ENCODE data around the gene TMEM259. TPM values are rescaled to one million over a fixed set of nuclear protein-coding genes. Genes with fewer than 3 reads are reported as not detected.

Gene TMEM259
- total RNA-seq, 2 experiments from 2014 or later, result 231 to 235 TPM

DNA sequence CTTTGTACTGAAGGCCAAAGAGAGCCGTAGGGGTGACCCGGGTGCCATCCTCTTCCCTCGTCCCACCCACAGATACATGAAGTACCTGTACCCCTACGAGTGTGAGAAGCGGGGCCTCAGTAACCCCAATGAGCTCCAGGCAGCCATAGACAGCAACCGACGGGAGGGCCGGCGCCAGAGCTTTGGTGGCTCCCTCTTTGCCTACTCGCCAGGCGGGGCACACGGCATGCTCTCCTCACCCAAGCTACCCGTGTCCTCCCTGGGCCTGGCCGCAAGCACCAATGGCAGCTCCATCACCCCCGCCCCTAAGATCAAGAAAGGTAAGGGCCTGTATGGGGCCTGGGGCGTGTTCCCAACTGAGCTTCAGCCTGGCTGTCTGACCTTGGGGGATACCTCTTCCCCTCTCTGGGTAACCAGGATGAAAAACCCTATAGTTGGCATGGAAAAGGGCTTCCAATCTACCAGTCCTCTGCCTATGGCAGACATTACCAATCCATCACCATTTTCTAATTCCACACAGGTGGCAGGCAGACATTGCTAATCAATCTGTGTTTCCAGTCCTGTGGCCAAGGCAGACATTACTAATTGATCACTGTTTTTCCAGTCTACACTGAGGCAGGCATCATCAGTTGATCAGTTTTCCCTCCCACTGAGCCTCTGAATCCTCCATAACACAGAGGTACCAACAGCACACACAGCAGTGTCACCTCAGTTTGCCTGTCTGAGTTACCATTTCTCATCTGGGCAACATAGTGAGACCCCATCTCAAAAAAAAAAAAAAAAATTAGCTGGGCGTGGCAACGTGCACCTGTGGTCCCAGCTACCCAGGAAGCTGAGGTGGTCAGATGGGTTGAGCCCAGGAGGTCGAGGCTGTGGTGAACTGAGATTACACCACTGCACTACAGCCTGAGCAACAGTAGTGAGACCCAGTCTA, 55.9 kb downstream of the TMEM259 start:
- H3K9me3 Mint-ChIP-seq, result peaks cover 3% of the 10 kb centered on the region
- H3K27me3 Mint-ChIP-seq, result no peaks in the 10 kb centered on the region
- DNase-seq (no peak), ATAC-seq (ENCODE audit: low read depth) (no peak)
- peaks cover 2% of the 10 kb centered on the region for H3K4me1 Mint-ChIP-seq
- POLR2A ChIA-PET, result no interaction called here
- no peak overlapping the region for H3K4me3 Mint-ChIP-seq
- H3K36me3 Mint-ChIP-seq, result peaks cover 33% of the 10 kb centered on the region
- no peak overlapping the region for H3K27ac Mint-ChIP-seq

DNA sequence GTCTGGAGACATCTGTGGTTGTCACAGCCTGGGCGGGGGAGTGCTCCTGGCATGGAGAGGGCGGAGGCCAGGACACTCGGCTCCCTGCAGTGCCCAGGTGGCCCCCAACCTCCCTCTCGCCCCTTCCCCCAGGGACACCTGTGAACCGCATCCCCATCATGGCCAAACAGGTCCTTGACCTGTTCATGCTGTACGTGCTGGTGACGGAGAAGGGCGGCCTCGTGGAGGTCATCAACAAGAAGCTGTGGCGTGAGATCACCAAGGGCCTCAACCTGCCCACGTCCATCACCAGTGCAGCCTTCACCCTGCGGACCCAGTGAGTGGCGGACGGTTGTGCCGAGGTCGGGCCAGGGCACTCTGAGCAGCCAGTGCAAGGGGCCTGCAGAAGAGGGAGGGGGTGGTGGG, 56.8 kb downstream of the TMEM259 start:
- H3K27me3 Mint-ChIP-seq, result no peaks in the 10 kb centered on the region
- H3K36me3 Mint-ChIP-seq, result peaks cover 30% of the 10 kb centered on the region
- H3K4me1 Mint-ChIP-seq, result peaks cover 2% of the 10 kb centered on the region
- DNase-seq, result no peak
- H3K9me3 Mint-ChIP-seq, result peaks cover 3% of the 10 kb centered on the region
- no peak overlapping the region for H3K4me3 Mint-ChIP-seq
- ATAC-seq (ENCODE audit: low read depth), result no peak
- POLR2A ChIA-PET, result no interaction called here
- H3K27ac Mint-ChIP-seq, result no peak overlapping the region

DNA sequence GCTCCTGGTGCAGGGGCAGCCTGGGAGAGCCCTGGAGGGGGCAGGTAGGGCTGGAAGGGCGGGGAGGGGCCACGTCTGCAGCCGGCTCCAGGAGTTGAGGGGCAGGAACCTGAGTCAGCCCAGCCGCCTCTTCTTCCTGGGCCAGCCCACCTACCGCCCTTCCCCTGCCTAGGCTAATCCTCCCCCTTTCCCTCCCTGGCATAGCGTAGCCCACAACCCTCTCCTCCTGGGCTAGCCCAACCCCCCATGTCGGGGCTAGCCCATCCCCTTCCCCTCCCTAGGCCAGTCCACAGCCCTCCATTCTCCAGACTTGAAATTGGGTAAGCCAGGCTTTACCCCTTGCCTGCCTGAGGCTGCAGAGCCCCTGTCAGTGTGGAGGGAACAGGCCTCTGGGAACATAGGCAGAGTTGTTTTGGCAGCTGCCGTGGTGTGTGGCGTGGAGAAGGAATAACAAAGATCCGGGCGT, 57.4 kb downstream of the TMEM259 start:
- ATAC-seq (ENCODE audit: low read depth) (no peak), DNase-seq (no peak)
- Mint-ChIP-seq H3K4me1 (peaks cover 2% of the 10 kb centered on the region), H3K36me3 (peaks cover 25% of the 10 kb centered on the region), H3K9me3 (peaks cover 3% of the 10 kb centered on the region), H3K27me3 (no peaks in the 10 kb centered on the region), H3K4me3 (no peak overlapping the region), H3K27ac (no peak overlapping the region)
- POLR2A ChIA-PET, result no interaction called here

DNA sequence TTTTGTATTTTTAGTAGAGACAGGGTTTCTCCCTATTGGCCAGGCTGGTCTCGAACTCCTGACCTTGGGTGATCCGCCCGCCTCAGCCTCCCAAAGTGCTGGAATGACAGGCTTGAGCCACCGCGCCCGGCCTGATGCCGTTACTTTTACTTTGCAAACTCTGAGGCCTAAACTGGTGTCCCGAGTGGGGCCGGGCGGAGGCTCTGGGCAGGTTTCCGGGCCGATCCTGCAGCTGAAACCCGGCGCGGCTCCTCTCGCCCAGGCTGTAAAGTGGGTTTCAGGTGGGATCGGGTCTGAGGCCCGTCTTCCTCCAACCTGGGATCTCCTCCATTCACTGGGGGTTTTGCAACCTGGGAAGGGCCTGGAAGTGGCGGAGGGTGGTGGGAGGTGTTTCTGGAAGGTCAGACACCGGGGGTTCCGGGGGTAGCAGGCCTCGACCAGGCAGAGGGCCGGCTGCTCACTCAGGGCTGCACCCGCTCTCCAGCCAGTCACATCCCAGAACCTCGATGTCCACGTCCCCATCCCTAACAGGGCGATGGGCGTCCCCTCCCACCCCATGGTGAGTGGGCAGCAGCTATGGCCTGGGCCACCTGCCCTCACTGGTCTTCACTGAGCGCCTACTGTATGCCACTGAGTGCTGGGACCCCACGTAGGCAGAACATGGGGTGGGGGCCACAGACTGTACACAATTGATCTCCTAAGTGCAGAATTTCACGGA, 58.1 kb downstream of the TMEM259 start:
- POLR2A ChIA-PET, result no interaction called here
- Mint-ChIP-seq H3K4me3 (no peak overlapping the region), H3K4me1 (peaks cover 2% of the 10 kb centered on the region), H3K36me3 (peaks cover 22% of the 10 kb centered on the region), H3K27me3 (no peaks in the 10 kb centered on the region), H3K27ac (no peak overlapping the region), H3K9me3 (peaks cover 3% of the 10 kb centered on the region)
- DNase-seq, result no peak
- ATAC-seq (ENCODE audit: low read depth), result no peak

- DNase-seq, result no peak
- ATAC-seq (ENCODE audit: low read depth), result no peak
- H3K4me3 Mint-ChIP-seq, result no peak overlapping the region
- H3K4me1 Mint-ChIP-seq, result peaks cover 2% of the 10 kb centered on the region
- H3K9me3 Mint-ChIP-seq, result peaks cover 3% of the 10 kb centered on the region
- H3K27me3 Mint-ChIP-seq, result no peaks in the 10 kb centered on the region
- H3K27ac Mint-ChIP-seq, result no peak overlapping the region
- POLR2A ChIA-PET, result no interaction called here
- H3K36me3 Mint-ChIP-seq, result peaks cover 18% of the 10 kb centered on the region
These were observed 58.9 kb downstream of the TMEM259 start for GRCh38 chr19:961866-962620.

DNA sequence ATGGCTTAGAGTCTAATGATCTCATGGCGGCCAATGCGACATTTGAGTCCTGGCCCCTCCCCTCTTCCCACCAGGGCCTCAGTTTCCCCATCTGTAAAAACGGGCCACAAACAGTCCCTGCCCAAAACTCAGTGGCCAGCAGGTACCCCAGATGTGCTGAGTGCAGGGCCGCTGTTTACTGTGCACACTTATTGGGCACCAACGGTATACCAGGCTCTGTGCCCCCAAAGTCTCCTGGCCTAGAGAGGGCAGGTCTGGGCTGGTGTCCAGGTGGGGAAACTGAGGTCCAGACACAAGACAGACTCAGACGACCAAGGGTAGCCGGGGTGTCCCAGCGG, 60.4 kb downstream of the TMEM259 start:
- Mint-ChIP-seq H3K9me3 (peaks cover 3% of the 10 kb centered on the region), H3K27ac (no peak overlapping the region), H3K4me3 (no peak overlapping the region), H3K36me3 (peaks cover 11% of the 10 kb centered on the region), H3K27me3 (no peaks in the 10 kb centered on the region), H3K4me1 (peaks cover 2% of the 10 kb centered on the region)
- ATAC-seq (ENCODE audit: low read depth) (no peak), DNase-seq (no peak)
- POLR2A ChIA-PET, result no interaction called here

- Mint-ChIP-seq H3K27ac (no peak overlapping the region), H3K27me3 (no peaks in the 10 kb centered on the region), H3K36me3 (peaks cover 7% of the 10 kb centered on the region), H3K4me3 (no peak overlapping the region), H3K4me1 (peaks cover under 1% of the 10 kb centered on the region), H3K9me3 (peaks cover under 1% of the 10 kb centered on the region)
- ATAC-seq (ENCODE audit: low read depth) (no peak), DNase-seq (no peak)
- POLR2A ChIA-PET, result interaction anchor here (0.6 kb wide), 1 partner anchor 126 kb away, joined by 3 read pairs; no protein-coding TSS in a partner anchor
These were observed 60.9 kb downstream of the TMEM259 start for GRCh38 chr19:960020-960419.

Other genes with a start within 250 kb of the TMEM259 start
- gene PTBP1, start 223.7 kb downstream of the TMEM259 start, total RNA-seq, result 100 to 1,000 TPM; 400 to 411 TPM
- not detected for gene PLPPR3, start 199.2 kb downstream of the TMEM259 start, total RNA-seq
- under 1 TPM in 1 of 2 experiments, not detected in 1; 0.25 TPM for gene AZU1, start 193.3 kb downstream of the TMEM259 start, total RNA-seq
- not detected for gene PRTN3, start 180.1 kb downstream of the TMEM259 start, total RNA-seq
- not detected for gene ELANE, start 168.8 kb downstream of the TMEM259 start, total RNA-seq
- gene CFD, start 161.5 kb downstream of the TMEM259 start, total RNA-seq, result 1 to 10 TPM; 4.4 to 5.5 TPM
- 10 to 100 TPM; 53.6 to 72.7 TPM for gene MED16, start 127.9 kb downstream of the TMEM259 start, total RNA-seq
- not detected for gene RNU6-9, start 127.6 kb downstream of the TMEM259 start, total RNA-seq
- 100 to 1,000 TPM; 108 to 113 TPM for gene R3HDM4, start 107.9 kb downstream of the TMEM259 start, total RNA-seq
- 1 to 10 TPM; 2.9 to 3.1 TPM for gene KISS1R, start 103.8 kb downstream of the TMEM259 start, total RNA-seq
- 10 to 100 TPM; 28.7 to 33.2 TPM for gene ARID3A, start 95.1 kb downstream of the TMEM259 start, total RNA-seq
- gene WDR18, start 36.8 kb downstream of the TMEM259 start, total RNA-seq, result 10 to 100 TPM; 45.1 to 54.3 TPM
- not detected for gene GRIN3B, start 20.7 kb downstream of the TMEM259 start, total RNA-seq
- not detected for gene RNU6-2, start 399 bp upstream of the TMEM259 start, total RNA-seq
- 100 to 1,000 TPM; 340 to 353 TPM for gene CNN2, start 5.5 kb upstream of the TMEM259 start, total RNA-seq
- 100 to 1,000 TPM; 145 to 146 TPM for gene ABCA7, start 19.0 kb upstream of the TMEM259 start, total RNA-seq
- 100 to 1,000 TPM; 576 to 581 TPM for gene ARHGAP45, start 46.0 kb upstream of the TMEM259 start, total RNA-seq
- gene POLR2E, start 74.3 kb upstream of the TMEM259 start, total RNA-seq, result 100 to 1,000 TPM; 142 to 163 TPM
- gene GPX4, start 82.9 kb upstream of the TMEM259 start, total RNA-seq, result 100 to 1,000 TPM; 194 to 206 TPM
- gene SBNO2, start 153.1 kb upstream of the TMEM259 start, total RNA-seq, result 10 to 100 TPM; 77.7 to 90.6 TPM
- gene STK11, start 184.7 kb upstream of the TMEM259 start, total RNA-seq, result 10 to 100 TPM; 87.1 to 87.2 TPM
- under 1 TPM; 0.14 to 0.17 TPM for gene CBARP, start 216.9 kb upstream of the TMEM259 start, total RNA-seq
- 100 to 1,000 TPM; 157 to 161 TPM for gene ATP5F1D, start 220.6 kb upstream of the TMEM259 start, total RNA-seq
- 10 to 100 TPM; 75.2 to 80.7 TPM for gene MIDN, start 227.5 kb upstream of the TMEM259 start, total RNA-seq
- 100 to 1,000 TPM; 327 to 342 TPM for gene CIRBP, start 248.2 kb upstream of the TMEM259 start, total RNA-seq

Data from activated naive CD8-positive, alpha-beta T cell treated with anti-CD3 and anti-CD28 coated beads, Interleukin-2, amount 10 ng/mL, durations not matched to agents 7 days and 5 days (primary cell).